ENCODE results near the gene OTP. TPM values are rescaled to one million over a fixed set of nuclear protein-coding genes. Genes with fewer than 3 reads are reported as not detected.
A peak's percentile ranks its signal among the peaks of the same experiment; 100 is the strongest.

The OTP gene
- total and polyA plus RNA-seq, 4 experiments from 2014 or later: not detected

GRCh38 chr5:77651343-77651742 lies 12.8 kb upstream of the OTP start:
- H3K9me3 ChIP-seq (ENCODE audit: control insufficient read depth in 1 of 2, low read length in 2 of 2): no peaks in the 10 kb centered on the region
- no peaks in the 10 kb centered on the region for H3K4me1 ChIP-seq (ENCODE audit: insufficient read depth, low read length)
- Mint-ChIP-seq H3K4me3 (no peak overlapping the region), H3K27me3 (peaks cover 21 to 49% of the 10 kb centered on the region in 2 donors), H3K4me1 (no peaks in the 10 kb centered on the region), H3K27ac (no peak overlapping the region), H3K9me3 (peaks cover 0 to 3% (median 0%) of the 10 kb centered on the region in 8 donors), H3K36me3 (no peaks in the 10 kb centered on the region)
- ChIA-PET CTCF (ENCODE audit: partially characterized antibody) (no interaction called here), POLR2A (ENCODE audit: partially characterized antibody) (no interaction called here)
- no peak for DNase-seq
- no peak overlapping the region for H3K27ac ChIP-seq (ENCODE audit: low read depth, low read length)
- no peak overlapping the region for H3K4me3 ChIP-seq (ENCODE audit: low read length in 2 of 2)
- no peaks in the 10 kb centered on the region for H3K36me3 ChIP-seq (ENCODE audit: insufficient read depth, low read length)
- intact Hi-C loops (cut with micrococcal nuclease): no loop called here
- peaks cover 4% of the 10 kb centered on the region for H3K27me3 ChIP-seq (ENCODE audit: insufficient read depth, low read length)

GRCh38 chr5:77650686-77651085 lies 12.2 kb upstream of the OTP start:
- Mint-ChIP-seq H3K36me3 (no peaks in the 10 kb centered on the region), H3K27ac (no peak overlapping the region), H3K27me3 (peaks cover 23 to 54% of the 10 kb centered on the region in 2 donors), H3K9me3 (peaks cover 0 to 3% (median 0%) of the 10 kb centered on the region in 8 donors), H3K4me1 (peaks cover 0 to 5% (median 0%) of the 10 kb centered on the region in 4 donors), H3K4me3 (no peak overlapping the region)
- intact Hi-C loops (cut with micrococcal nuclease): no loop called here
- POLR2A ChIA-PET (ENCODE audit: partially characterized antibody): no interaction called here
- DNase-seq: no peak
- no peak overlapping the region for H3K27ac ChIP-seq (ENCODE audit: low read depth, low read length)
- CTCF ChIA-PET (ENCODE audit: partially characterized antibody): no interaction called here
- H3K27me3 ChIP-seq (ENCODE audit: insufficient read depth, low read length): peaks cover 11% of the 10 kb centered on the region
- no peak overlapping the region for H3K4me3 ChIP-seq (ENCODE audit: low read length in 2 of 2)
- H3K9me3 ChIP-seq (ENCODE audit: control insufficient read depth in 1 of 2, low read length in 2 of 2): no peaks in the 10 kb centered on the region
- H3K36me3 ChIP-seq (ENCODE audit: insufficient read depth, low read length): no peaks in the 10 kb centered on the region
- no peaks in the 10 kb centered on the region for H3K4me1 ChIP-seq (ENCODE audit: insufficient read depth, low read length)

GRCh38 chr5:77649776-77650175 lies 11.3 kb upstream of the OTP start:
- H3K27me3 Mint-ChIP-seq: peaks cover 27 to 56% of the 10 kb centered on the region in 2 donors
- no peaks in the 10 kb centered on the region for H3K36me3 Mint-ChIP-seq
- Histone ChIP-seq H3K4me1 (ENCODE audit: insufficient read depth, low read length) (peaks cover 2% of the 10 kb centered on the region), H3K4me3 (ENCODE audit: low read length in 2 of 2) (no peak overlapping the region), H3K9me3 (ENCODE audit: control insufficient read depth in 1 of 2, low read length in 2 of 2) (no peaks in the 10 kb centered on the region), H3K36me3 (ENCODE audit: insufficient read depth, low read length) (no peaks in the 10 kb centered on the region), H3K27me3 (ENCODE audit: insufficient read depth, low read length) (peaks cover 13% of the 10 kb centered on the region), H3K27ac (ENCODE audit: low read depth, low read length) (no peak overlapping the region)
- CTCF ChIA-PET (ENCODE audit: partially characterized antibody): no interaction called here
- H3K9me3 Mint-ChIP-seq: peaks cover 0 to 3% (median 0%) of the 10 kb centered on the region in 8 donors
- no peak overlapping the region for H3K27ac Mint-ChIP-seq
- intact Hi-C loops (cut with micrococcal nuclease): loop anchor here (5.0 to 10.0 kb wide), 3 partner anchors 125 to 782 kb away; partner anchors contain the start of genes AP3B1 and TBCA
- H3K4me1 Mint-ChIP-seq: peaks cover 3 to 11% (median 4%) of the 10 kb centered on the region in 4 donors
- DNase-seq: no peak
- no peak overlapping the region for H3K4me3 Mint-ChIP-seq
- POLR2A ChIA-PET (ENCODE audit: partially characterized antibody): no interaction called here

- Mint-ChIP-seq H3K4me3 (peak overlapping the region in 7 of 8 donors; percentile 24 to 36 (median 31)), H3K27me3 (peaks cover 50 to 69% of the 10 kb centered on the region in 2 donors), H3K27ac (peak overlapping the region in 3 of 7 donors; percentile 1 to 55 (median 2)), H3K9me3 (peaks cover 0 to 26% (median 13%) of the 10 kb centered on the region in 8 donors), H3K4me1 (peaks cover 11 to 41% (median 16%) of the 10 kb centered on the region in 4 donors), H3K36me3 (peaks cover under 1 to 1% of the 10 kb centered on the region in 2 donors)
- H3K9me3 ChIP-seq (ENCODE audit: control insufficient read depth in 1 of 2, low read length in 2 of 2): no peaks in the 10 kb centered on the region
- peaks cover 9% of the 10 kb centered on the region for H3K4me1 ChIP-seq (ENCODE audit: insufficient read depth, low read length)
- DNase-seq: no peak
- H3K27me3 ChIP-seq (ENCODE audit: insufficient read depth, low read length): peaks cover 50% of the 10 kb centered on the region
- no peaks in the 10 kb centered on the region for H3K36me3 ChIP-seq (ENCODE audit: insufficient read depth, low read length)
- POLR2A ChIA-PET (ENCODE audit: partially characterized antibody): no interaction called here
- no peak overlapping the region for H3K4me3 ChIP-seq (ENCODE audit: low read length in 2 of 2)
- no peak overlapping the region for H3K27ac ChIP-seq (ENCODE audit: low read depth, low read length)
- CTCF ChIA-PET (ENCODE audit: partially characterized antibody): interaction anchor here (0.9 to 1.7 kb wide), 2 partner anchors 17 to 623 kb away, joined by 3 to 6 read pairs; no protein-coding TSS in a partner anchor
- intact Hi-C loops (cut with micrococcal nuclease): loop anchor here (2.0 to 10.0 kb wide), 5 partner anchors 15 to 779 kb away; partner anchors contain the start of genes AP3B1 and TBCA
Observed at GRCh38 chr5:77645995-77646639, 7.6 kb upstream of the OTP start.

DNA sequence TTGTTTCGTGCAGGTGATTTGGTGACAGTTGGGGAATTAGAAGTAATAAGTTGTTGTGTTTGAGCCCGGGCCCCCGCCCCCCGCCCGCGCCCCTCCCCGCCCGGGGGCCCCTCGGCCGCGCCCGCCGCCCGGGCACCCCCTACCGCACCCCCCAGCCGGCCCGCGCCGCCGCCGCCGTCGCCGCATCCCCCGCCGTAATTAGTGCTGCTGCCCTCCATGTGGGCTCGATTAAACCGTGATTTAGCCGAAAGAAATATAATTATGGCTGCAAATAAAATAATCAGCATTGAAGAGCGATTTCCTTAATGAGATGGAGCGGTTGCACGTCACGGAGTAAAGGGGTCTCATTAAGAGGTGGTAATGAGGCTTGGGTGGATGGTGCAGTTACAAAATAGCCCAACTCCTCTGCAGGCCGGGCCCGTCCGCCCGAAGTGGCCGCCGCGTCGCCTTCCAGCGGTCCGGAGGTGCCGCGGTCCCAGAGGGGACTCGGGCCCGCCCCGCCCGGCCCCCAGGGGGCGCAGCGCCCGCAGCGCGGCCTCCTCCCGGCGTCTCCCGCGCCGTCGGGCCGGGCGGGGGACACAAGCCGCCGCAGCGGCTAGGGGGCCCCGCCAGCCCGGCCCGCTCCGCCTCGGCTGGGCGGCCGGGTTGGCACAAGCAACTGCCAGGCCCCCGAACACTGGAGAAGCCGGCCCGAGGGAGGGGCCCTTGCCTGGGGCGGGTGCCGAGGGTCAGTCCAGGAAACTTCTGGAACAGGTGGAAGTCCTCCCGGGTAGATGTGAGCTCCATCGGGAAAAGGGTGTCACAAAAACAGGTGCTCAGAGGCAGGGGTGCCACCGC lies 6.9 kb upstream of the OTP start:
- Histone ChIP-seq H3K4me1 (ENCODE audit: insufficient read depth, low read length) (peaks cover 9% of the 10 kb centered on the region), H3K36me3 (ENCODE audit: insufficient read depth, low read length) (no peaks in the 10 kb centered on the region), H3K27me3 (ENCODE audit: insufficient read depth, low read length) (peaks cover 57% of the 10 kb centered on the region), H3K9me3 (ENCODE audit: control insufficient read depth in 1 of 2, low read length in 2 of 2) (no peaks in the 10 kb centered on the region), H3K4me3 (ENCODE audit: low read length in 2 of 2) (no peak overlapping the region), H3K27ac (ENCODE audit: low read depth, low read length) (no peak overlapping the region)
- H3K27ac Mint-ChIP-seq: peak overlapping the region in 3 of 7 donors; percentile 2 to 65 (median 55)
- H3K4me3 Mint-ChIP-seq: peak overlapping the region; percentile 60 to 82 (median 72)
- POLR2A ChIA-PET (ENCODE audit: partially characterized antibody): no interaction called here
- DNase-seq: peak in 2 of 5 donors; percentile 39 to 49
- CTCF ChIA-PET (ENCODE audit: partially characterized antibody): interaction anchor here (1.7 kb wide), 1 partner anchor 18 kb away, joined by 6 read pairs; no protein-coding TSS in a partner anchor
- H3K27me3 Mint-ChIP-seq: peaks cover 58 to 74% of the 10 kb centered on the region in 2 donors
- H3K9me3 Mint-ChIP-seq: peaks cover 0 to 29% (median 16%) of the 10 kb centered on the region in 8 donors
- peaks cover 3% of the 10 kb centered on the region in 2 donors for H3K36me3 Mint-ChIP-seq
- peaks cover 13 to 41% (median 18%) of the 10 kb centered on the region in 4 donors for H3K4me1 Mint-ChIP-seq
- intact Hi-C loops (cut with micrococcal nuclease): loop anchor here (2.0 to 10.0 kb wide), 5 partner anchors 15 to 778 kb away; partner anchors contain the start of genes AP3B1 and TBCA

DNA sequence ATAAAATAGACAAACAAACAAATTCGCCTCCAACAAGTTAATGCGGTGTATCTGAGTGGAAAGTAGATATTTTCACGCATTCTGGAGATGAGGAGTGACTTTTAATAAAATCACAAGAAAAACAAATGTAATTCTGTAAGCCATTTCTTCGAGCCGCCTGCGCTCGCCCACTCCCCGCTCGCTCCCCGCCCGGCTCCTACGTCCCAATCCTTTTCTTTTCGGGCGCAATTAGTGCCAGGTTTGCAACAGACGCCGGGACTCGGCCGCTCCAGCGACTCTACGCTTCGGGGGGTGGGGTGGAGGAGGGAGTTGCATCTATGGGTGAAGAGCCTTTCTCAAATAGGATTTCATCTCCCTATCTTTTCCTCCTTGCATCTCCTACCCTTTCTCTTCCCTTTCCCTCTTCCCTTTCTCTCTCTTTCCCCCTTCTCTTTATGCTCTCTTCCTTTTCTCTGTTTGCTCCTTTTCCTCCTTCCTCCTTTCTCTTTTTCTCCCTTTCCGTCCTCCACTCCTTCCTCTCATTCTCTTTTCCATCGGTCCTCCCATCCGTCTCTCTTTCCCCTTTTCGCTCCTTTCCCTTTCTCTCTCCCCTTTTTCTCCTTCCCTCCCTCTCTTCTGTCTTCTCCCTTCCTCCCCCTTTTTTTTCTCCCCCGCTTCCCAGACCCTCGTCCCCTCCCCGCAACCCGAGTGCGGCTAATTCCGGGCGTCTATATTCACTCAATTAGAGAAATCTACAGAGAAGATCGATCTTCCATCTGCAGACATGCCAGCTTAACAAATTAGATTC lies 6.1 kb upstream of the OTP start:
- Histone ChIP-seq H3K4me1 (ENCODE audit: insufficient read depth, low read length) (peaks cover 9% of the 10 kb centered on the region), H3K36me3 (ENCODE audit: insufficient read depth, low read length) (no peaks in the 10 kb centered on the region), H3K27me3 (ENCODE audit: insufficient read depth, low read length) (peaks cover 66% of the 10 kb centered on the region), H3K9me3 (ENCODE audit: control insufficient read depth in 1 of 2, low read length in 2 of 2) (no peaks in the 10 kb centered on the region), H3K4me3 (ENCODE audit: low read length in 2 of 2) (no peak overlapping the region), H3K27ac (ENCODE audit: low read depth, low read length) (no peak overlapping the region)
- H3K9me3 Mint-ChIP-seq: peaks cover 0 to 35% (median 22%) of the 10 kb centered on the region in 8 donors
- peaks cover 61 to 73% of the 10 kb centered on the region in 2 donors for H3K27me3 Mint-ChIP-seq
- peaks cover 15 to 46% (median 19%) of the 10 kb centered on the region in 4 donors for H3K4me1 Mint-ChIP-seq
- ChIA-PET CTCF (ENCODE audit: partially characterized antibody) (no interaction called here), POLR2A (ENCODE audit: partially characterized antibody) (no interaction called here)
- H3K27ac Mint-ChIP-seq: peak overlapping the region in 3 of 7 donors; percentile 22 to 69 (median 46)
- no peak for DNase-seq
- peak overlapping the region; percentile 31 to 76 (median 72) for H3K4me3 Mint-ChIP-seq
- peaks cover 3% of the 10 kb centered on the region in 2 donors for H3K36me3 Mint-ChIP-seq
- intact Hi-C loops (cut with micrococcal nuclease): loop anchor here (2.0 to 10.0 kb wide), 5 partner anchors 14 to 777 kb away; partner anchors contain the start of genes AP3B1 and TBCA
